Measurements from ENCODE around the gene N4BP2L1.

Gene N4BP2L1

GRCh38 chr13:32427852-32428580 lies at the start of gene N4BP2L1:
Gene N4BP2L1 (minus strand): TSS chr13:32428130. CDS start chr13:32428082, 48 bp downstream.
- DNase-seq = peak; percentile 61

GRCh38 chr13:32476892-32477291 lies 49.0 kb upstream of the N4BP2L1 start:
- DNase-seq = no peak

- no peak for DNase-seq
These were observed 48.2 kb upstream of the N4BP2L1 start for GRCh38 chr13:32476021-32476731.

DNA sequence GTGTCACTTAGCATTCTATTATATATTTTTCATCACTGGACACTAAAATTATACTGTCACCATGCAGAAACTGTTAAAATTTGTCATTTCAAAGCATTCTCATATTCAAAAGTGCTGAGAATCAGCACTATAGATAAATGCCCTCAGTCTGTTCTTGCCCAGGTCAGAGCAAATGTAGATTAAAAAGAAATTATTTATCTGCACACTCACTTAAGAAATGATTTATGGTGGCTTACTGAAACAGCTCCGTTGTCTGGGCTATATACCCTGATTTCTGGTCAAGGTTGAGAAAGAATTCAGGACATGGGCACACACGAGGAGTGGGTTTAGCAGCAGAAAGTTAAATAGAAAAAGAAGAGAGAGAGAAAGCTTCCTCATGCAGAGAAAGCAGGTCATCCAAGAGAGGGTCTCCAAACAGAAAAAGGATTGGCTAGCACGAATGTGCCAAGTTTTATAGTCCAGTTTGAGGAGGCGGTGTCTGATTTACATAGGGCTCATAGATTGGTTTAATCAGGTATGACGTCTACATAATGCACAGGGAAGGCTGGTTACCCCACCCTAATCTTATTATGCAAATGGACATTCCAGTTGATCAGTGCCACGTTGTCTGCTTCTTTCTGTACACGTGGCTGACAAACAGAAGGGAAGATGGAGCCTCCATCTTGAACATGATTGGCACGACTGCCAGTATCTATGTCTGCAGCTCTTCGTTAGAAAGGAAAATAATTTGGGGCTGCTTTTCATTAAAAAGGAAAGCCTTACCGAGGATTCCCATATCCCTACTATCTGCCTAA lies 47.3 kb upstream of the N4BP2L1 start:
- DNase-seq = no peak

DNA sequence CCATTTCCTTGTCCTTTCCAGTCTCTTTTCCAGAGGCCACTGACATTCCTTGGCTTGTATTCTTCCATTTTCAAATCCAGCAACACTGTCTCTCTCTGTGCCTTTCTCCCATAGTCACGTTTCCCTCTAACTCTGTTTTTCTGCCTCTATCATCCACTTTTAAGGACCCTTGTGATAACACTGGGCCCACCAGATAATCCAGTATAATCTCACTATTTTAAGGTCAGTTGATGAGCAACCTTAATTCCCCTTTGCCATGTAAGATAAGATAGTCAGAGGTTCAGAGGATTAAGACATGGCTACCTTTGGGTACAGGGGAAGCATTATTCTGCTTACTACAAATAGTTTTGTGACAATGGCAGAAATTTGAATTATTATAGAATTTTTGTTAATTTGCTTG lies 45.7 kb upstream of the N4BP2L1 start:
- DNase-seq = no peak

DNA sequence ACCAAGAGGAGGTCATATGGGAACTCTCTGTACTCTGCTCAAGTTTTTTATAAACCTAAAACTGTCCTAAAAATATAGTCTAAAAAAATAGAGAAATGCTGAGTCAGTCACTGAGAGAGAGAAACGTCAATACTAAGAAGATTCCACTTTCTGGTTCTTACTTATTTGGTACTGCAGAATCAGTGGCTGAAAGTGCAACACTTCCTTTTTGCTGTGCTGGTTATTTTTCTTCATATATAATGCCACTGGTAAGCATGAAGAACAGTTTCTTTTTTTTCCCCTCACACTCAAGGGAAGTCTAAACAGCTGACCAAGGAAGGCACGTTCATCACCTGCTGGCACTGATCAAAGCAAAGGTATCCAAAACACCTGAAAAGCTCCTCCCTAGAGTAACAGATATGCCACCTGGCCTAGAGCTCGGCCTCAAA lies 44.3 kb upstream of the N4BP2L1 start:
- no peak for DNase-seq

GRCh38 chr13:32471187-32471922 lies 43.4 kb upstream of the N4BP2L1 start:
- no peak for DNase-seq

GRCh38 chr13:32468502-32469142 lies 40.7 kb upstream of the N4BP2L1 start:
- no peak for DNase-seq

DNA sequence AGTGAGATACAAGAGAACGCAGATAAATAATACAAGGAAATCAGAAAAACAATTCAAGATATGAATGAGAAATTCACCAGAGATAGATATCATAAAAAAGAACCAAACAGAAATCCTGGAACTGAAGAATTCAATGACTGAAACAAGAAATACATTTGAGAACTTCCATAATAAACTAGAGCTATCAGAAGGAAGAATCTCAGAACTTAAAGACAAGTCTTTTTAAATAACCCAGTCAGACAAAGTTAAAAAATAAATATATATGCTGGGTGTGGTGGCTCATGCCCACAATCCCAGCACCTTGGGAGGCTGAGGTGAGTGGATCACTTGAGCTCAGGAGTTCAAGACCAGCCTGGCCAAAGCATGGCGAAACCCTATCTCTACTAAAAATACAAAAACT lies 28.7 kb upstream of the N4BP2L1 start:
- DNase-seq = no peak

GRCh38 chr13:32455594-32455903 lies 27.6 kb upstream of the N4BP2L1 start:
- DNase-seq = no peak

DNA sequence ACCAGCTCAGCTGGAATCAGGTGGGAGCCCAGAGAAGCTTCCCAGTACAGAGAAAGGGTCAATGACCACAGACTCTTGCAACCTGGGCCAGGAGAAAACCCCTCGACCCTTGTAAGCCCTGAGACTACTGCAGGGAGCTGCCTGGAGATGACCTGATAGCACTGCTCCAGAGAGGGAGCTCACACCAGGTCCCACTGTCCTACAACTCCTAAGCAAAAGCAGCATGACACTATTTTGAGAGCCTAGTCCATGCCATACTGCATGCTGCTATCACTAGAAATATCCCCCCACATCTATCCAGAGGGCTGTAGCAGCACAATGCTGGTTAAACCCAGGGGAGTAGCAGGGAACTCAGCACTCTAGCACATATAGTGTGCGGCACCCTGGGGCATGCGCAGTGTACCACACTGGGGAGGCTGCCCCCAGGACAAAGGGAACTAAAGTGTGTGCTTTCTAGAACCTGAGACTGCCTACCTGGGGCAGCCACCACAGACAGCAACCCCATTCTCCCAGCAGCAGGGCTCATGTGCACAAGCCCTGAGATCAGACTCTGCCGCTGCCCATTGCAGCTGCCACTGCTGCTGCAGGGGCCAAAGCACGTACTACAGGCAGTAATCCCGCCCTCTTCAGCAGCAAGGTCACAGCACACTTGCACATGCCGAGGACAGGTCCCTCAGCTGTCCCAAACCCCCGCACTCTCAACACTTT lies 27.1 kb upstream of the N4BP2L1 start:
- no peak for DNase-seq

- no peak for DNase-seq
These were observed 26.1 kb upstream of the N4BP2L1 start for GRCh38 chr13:32453981-32454380.

DNA sequence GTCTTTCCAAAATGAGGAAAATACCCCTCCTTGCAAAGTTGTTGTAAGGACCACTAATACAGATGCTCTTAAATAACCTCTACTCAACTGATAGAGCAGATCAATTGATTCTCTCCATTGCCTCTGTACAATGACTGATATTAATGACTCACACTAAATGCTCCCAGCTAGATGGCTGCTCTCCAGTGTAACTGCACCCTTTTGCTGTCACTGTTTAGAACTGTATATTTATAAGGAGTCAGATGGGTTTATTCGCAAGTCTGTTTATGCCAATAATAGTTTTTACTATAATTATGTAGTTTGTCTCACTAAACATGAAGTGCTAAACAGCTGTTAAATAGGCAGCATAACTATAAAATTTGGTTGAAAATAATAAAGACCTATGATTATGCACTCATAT lies 21.0 kb upstream of the N4BP2L1 start:
- no peak for DNase-seq

DNA sequence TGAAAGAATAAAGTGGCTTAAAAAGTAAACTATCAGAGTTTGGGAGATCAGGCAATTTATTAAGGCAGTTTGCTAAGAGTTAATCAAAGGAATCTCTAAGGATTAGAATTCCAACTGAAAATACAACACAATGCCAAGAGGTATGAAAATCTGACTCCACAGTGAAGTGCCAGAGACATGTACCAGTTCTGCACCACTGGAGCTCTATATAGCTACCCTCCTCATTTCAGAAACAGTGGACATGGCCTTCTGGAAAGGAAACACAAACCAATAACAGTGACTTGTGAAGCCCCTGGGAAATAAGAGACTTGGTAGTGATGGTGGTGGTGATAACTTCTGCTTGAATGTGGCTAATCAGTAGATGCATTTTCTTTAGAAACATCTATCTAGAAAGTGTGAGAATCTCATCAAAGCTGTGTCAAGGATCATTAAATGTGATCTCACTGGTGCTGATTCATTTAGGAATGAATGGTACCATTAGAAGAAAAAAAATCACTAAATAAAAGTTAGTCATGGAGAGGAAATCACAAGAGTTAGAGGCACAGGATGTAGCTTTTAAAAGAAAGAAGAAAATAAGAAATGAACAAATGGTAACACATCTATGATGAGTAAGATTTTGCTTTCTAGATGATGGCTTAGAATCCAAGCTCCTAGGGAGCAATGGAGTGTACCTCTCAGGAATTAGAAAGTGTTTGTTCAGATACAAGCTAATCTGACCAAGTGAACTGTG lies 20.1 kb upstream of the N4BP2L1 start:
- no peak for DNase-seq

GRCh38 chr13:32446773-32447465 lies 19.0 kb upstream of the N4BP2L1 start:
- no peak for DNase-seq

DNA sequence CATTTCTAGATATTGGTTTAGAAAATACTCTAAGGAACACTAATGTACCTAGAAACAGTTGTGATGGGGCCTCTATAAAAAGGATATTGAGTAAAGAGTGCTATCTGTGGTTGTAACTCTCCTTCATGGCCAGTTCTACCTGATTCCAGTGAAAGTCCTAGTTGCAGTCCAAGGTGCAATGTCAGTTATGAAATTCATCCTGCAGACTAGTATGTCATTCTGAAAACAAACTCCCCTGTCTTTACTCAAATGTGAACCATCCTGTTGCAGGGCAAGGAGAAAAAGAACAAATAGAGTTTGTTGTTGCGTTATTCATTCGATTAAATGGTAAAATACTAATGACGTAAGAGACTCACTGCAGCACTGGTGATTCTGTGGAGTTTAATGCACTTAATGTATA lies 18.3 kb upstream of the N4BP2L1 start:
- no peak for DNase-seq

- no peak for DNase-seq
These were observed 17.5 kb upstream of the N4BP2L1 start for GRCh38 chr13:32445461-32445860.

GRCh38 chr13:32443111-32443510 lies 15.2 kb upstream of the N4BP2L1 start:
- DNase-seq = no peak

DNA sequence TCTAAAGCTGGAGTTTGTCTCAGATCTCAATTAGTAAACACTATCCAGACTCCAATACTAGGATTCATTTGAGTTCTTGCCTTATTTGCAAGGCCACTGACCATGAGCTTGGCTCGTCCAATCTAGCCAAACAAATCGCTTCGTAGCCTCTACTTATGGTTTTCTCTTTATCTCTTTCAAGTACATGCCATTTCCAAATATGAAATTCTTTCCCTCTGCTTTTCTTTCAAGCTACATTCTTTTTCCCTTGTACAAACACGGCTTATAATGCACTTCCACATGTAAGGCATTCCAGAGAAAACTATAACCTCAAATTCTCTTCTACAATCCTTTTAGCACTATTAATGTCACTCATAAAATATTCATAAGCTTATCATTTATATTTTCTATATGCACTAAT lies 10.9 kb upstream of the N4BP2L1 start:
- no peak for DNase-seq

DNA sequence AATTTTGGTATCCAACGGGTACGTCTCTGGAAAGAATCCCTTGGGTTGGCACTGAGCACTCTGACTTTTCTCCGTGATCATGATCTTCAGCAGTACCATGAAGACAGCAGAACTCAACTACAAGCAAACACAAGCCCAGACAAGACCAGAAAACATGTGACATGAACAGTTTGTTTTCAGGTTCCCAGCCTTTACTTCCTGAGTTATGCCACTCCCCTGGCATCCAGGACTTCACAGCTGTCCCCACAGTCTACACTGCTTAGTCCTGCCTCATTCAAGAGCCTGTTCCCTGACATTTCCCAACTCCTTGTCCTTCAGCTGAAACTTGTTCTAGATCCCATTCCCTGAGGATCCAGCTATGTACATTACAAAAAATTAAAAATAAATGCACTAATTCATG lies 4.9 kb upstream of the N4BP2L1 start:
- DNase-seq = no peak

GRCh38 chr13:32431361-32431760 lies 3.4 kb upstream of the N4BP2L1 start:
- DNase-seq = no peak

Measured in DMS79 treated with DMSO at 0.1 percent for 48 hours (cell line).